ENCODE measurements around the gene MAGED2. TPM values are rescaled to one million over a fixed set of nuclear protein-coding genes. Genes with fewer than 3 reads are reported as not detected.

The MAGED2 gene
- 70.6 to 83.1 TPM (median 77.1 TPM) in 5 replicates for total RNA-seq (2022; extraction: Qiagen RNA extraction; ENCODE audit: low read depth)

GRCh38 chrX:54807524-54808108 is at the start of gene MAGED2:
Gene MAGED2 (plus strand): TSS chrX:54807745. CDS start chrX:54809332, 1,587 bp downstream.

GRCh38 chrX:54798137-54798536 is 9.4 kb upstream of the MAGED2 start, which contains the start of gene ITIH6:
Gene ITIH6 (minus strand): TSS chrX:54798255. CDS start chrX:54798210, 45 bp downstream.

Other genes starting within 250 kb of the MAGED2 start
- gene ITIH6, start 9.5 kb upstream of the MAGED2 start, total RNA-seq (2022; extraction: Qiagen RNA extraction; ENCODE audit: low read depth), result not detected in 5 replicates
- gene TRO, start 113.1 kb downstream of the MAGED2 start, total RNA-seq (2022; extraction: Qiagen RNA extraction; ENCODE audit: low read depth), result 0.46 to 0.89 TPM (median 0.58 TPM) in 5 replicates
- 0.10 TPM in 1 of 5 replicates, not detected in the others for gene PFKFB1, start 186.4 kb downstream of the MAGED2 start, total RNA-seq (2022; extraction: Qiagen RNA extraction; ENCODE audit: low read depth)
- gene APEX2, start 192.6 kb downstream of the MAGED2 start, total RNA-seq (2022; extraction: Qiagen RNA extraction; ENCODE audit: low read depth), result 27.0 to 37.0 TPM (median 34.5 TPM) in 5 replicates
- not detected in 5 replicates for gene ALAS2, start 223.2 kb downstream of the MAGED2 start, total RNA-seq (2022; extraction: Qiagen RNA extraction; ENCODE audit: low read depth)